Measurements from ENCODE around the gene CHMP4A. TPM values are rescaled to one million over a fixed set of nuclear protein-coding genes. Genes with fewer than 3 reads are reported as not detected.

The CHMP4A gene
- total and polyA plus RNA-seq, 3 experiments from 2014 or later, result 86.4 to 159 (median 87.6) TPM

GRCh38 chr14:24197056-24197450 lies 16.2 kb downstream of the CHMP4A start:
- Histone ChIP-seq H3K36me3 (ENCODE audit: insufficient read depth, low read length) (peaks cover 10% of the 10 kb centered on the region), H3K9me3 (ENCODE audit: low read length) (no peaks in the 10 kb centered on the region), H3K27ac (ENCODE audit: low read depth, low read length) (peak overlapping the region; percentile 100), H3K4me3 (ENCODE audit: low read length) (no peak overlapping the region), H3K4me1 (ENCODE audit: insufficient read depth, low read length) (peaks cover 32% of the 10 kb centered on the region), H3K27me3 (ENCODE audit: insufficient read depth, low read length, poor library complexity, severe bottlenecking) (no peaks in the 10 kb centered on the region)
- no peak for DNase-seq
- Mint-ChIP-seq H3K4me1 (peaks cover 40 to 73% (median 55%) of the 10 kb centered on the region in 3 donors), H3K9me3 (peaks cover 0 to 3% (median 0%) of the 10 kb centered on the region in 5 donors), H3K27me3 (peaks cover 0 to 1% of the 10 kb centered on the region in 2 donors), H3K36me3 (peaks cover 14 to 58% (median 15%) of the 10 kb centered on the region in 3 donors), H3K27ac (peak overlapping the region; percentile 86 to 99 (median 96)), H3K4me3 (peak overlapping the region; percentile 68 to 96 (median 92))
- POLR2A ChIA-PET, result interaction anchor here (3.2 kb wide), 1 partner anchor 16 kb away, joined by 43 read pairs; the partner anchor contains the start of gene CHMP4A
- CTCF ChIA-PET, result interaction anchor here (0.6 to 2.1 kb wide), 3 partner anchors 19 to 78 kb away, joined by 3 to 22 read pairs (median 3); partner anchors contain the start of genes IRF9 and MDP1

DNA sequence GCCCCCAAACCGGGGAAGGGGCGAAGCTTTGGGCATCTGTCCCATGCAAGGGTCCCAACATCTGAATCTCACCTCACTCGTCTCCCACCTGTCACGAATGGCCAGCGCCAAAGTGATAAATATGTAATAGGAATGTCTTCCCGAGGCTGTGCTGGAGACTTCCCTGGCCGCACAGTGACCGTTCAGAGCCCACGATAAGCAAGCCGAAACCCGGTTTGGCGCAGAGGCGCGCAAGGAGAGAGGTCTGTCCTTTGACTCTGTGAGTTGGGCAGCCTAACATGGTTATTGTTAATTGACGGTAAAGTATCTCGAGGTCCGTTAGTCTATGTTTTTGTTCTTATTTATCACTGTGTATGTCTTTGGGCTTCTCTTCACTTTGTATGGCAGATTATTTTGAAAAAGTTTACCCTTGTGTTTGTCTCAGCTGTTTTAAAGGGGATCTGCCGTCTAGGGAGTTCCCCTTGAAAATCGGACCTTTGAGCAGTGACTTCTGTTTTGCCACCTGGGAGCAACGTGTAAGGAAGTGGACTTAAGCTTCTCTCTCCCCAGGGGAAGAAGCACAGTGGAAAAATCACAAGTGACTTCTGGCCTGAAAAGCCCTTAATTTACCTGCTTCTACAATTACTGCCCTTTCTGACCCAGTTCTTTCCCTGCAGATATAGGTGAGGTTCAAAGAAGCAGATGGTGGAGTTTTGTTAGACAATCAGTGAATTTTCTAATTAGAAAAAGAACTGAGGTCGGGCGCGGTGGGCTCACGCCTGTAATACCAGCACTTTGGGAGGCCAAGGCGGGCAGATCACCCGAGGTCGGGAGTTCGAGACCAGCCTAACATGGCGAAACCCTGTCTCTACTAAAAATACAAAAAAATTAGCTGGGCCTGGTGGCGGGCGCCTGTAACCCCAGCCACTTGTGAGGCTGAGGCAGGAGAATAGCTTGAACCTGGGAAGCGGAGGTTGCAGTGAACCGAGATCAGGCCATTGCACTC lies 16.9 kb downstream of the CHMP4A start:
- Mint-ChIP-seq H3K4me3 (peak overlapping the region; percentile 83 to 96 (median 94)), H3K9me3 (peaks cover 0 to 3% (median 0%) of the 10 kb centered on the region in 5 donors), H3K36me3 (peaks cover 12 to 58% (median 13%) of the 10 kb centered on the region in 3 donors), H3K27ac (peak overlapping the region; percentile 96 to 100 (median 99)), H3K27me3 (peaks cover 0 to 1% of the 10 kb centered on the region in 2 donors), H3K4me1 (peaks cover 39 to 75% (median 58%) of the 10 kb centered on the region in 3 donors)
- Histone ChIP-seq H3K27me3 (ENCODE audit: insufficient read depth, low read length, poor library complexity, severe bottlenecking) (no peaks in the 10 kb centered on the region), H3K4me3 (ENCODE audit: low read length) (peak overlapping the region; percentile 91), H3K36me3 (ENCODE audit: insufficient read depth, low read length) (peaks cover 16% of the 10 kb centered on the region), H3K27ac (ENCODE audit: low read depth, low read length) (peak overlapping the region; percentile 100), H3K9me3 (ENCODE audit: low read length) (no peaks in the 10 kb centered on the region), H3K4me1 (ENCODE audit: insufficient read depth, low read length) (peaks cover 32% of the 10 kb centered on the region)
- CTCF ChIA-PET, result interaction anchor here (0.5 to 2.2 kb wide), 15 partner anchors 11 to 137 kb away, joined by 3 to 22 read pairs (median 5); partner anchors contain the start of genes CHMP4A, IRF9, MDP1 and PSME2
- POLR2A ChIA-PET, result interaction anchor here (0.5 to 3.2 kb wide), 13 partner anchors 11 to 515 kb away, joined by 3 to 43 read pairs (median 7); partner anchors contain the start of genes CHMP4A, DCAF11, EMC9 and IRF9
- DNase-seq, result no peak

DNA sequence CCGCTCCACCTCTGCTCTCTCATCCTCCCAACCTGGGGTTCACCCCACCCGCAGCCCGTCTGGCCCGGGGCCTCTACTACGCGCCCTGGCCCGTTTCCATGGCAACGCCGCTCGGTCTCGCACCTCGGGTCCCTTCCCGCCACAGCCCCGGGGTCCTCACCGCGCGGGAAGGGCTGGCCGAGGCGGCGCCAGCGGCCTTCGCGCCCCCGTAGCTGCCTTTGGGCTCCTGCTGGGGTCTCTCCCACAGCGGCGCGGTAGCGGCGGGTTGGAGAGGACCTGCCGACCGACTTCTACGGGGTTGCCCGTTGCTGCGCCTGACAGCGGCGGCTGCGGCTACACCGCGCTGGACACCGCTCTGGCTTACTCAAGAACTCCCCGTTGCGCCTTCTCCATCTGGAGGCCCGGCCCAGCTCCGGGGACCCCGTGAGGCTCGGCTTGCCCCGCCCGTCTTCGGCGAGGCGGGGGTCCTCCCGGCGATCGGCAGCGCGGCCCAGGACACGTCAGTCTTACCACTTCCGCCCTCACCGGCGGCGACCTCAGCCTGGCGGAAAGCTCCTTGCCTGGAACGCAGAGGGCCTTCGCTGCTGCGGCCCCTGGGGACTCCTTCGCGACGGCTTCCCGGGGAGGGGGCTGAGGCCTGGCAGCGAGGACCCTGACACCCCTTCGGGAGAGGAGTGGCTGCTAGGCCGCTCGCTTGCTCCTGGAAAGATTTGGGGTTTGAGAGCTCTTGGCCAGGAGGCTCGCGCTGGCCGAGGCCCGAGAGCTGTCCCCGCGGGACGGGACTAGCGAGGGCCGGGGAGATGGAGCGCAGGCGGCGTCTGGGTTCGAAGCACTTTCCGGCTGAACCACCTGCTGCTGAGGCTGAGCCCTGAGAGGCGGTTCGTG lies 17.9 kb downstream of the CHMP4A start, which contains the start of gene TM9SF1:
Gene TM9SF1, minus strand, starts transcription at position 256 of the 885 bp plus-strand sequence. CDS start 422 bp downstream, outside the sequence.
- peak; percentile 89 to 98 (median 91) for DNase-seq
- Mint-ChIP-seq H3K4me3 (peak within 1 kb of the TSS; percentile 83 to 96 (median 94)), H3K9me3 (peaks cover 0 to 3% (median 0%) of the 10 kb centered on the region in 5 donors), H3K27ac (peak within 1 kb of the TSS; percentile 96 to 100 (median 99)), H3K4me1 (peaks cover 37 to 76% (median 56%) of the 10 kb centered on the region in 3 donors), H3K27me3 (peaks cover 0 to 1% of the 10 kb centered on the region in 2 donors), H3K36me3 (peaks cover 9 to 61% (median 12%) of the 10 kb centered on the region in 3 donors)
- Histone ChIP-seq H3K4me1 (ENCODE audit: insufficient read depth, low read length) (peaks cover 32% of the 10 kb centered on the region), H3K27ac (ENCODE audit: low read depth, low read length) (peak within 1 kb of the TSS; percentile 100), H3K36me3 (ENCODE audit: insufficient read depth, low read length) (peaks cover 16% of the 10 kb centered on the region), H3K9me3 (ENCODE audit: low read length) (no peaks in the 10 kb centered on the region), H3K27me3 (ENCODE audit: insufficient read depth, low read length, poor library complexity, severe bottlenecking) (no peaks in the 10 kb centered on the region), H3K4me3 (ENCODE audit: low read length) (peak within 1 kb of the TSS; percentile 91)
- ChIA-PET POLR2A (interaction anchor here (0.5 to 3.2 kb wide), 14 partner anchors 10 to 516 kb away, joined by 3 to 43 read pairs (median 6); partner anchors contain the start of genes CHMP4A, DCAF11, EMC9 and IRF9), CTCF (interaction anchor here (0.5 to 2.2 kb wide), 17 partner anchors 10 to 138 kb away, joined by 3 to 22 read pairs (median 4); partner anchors contain the start of genes CHMP4A, CIDEB, IRF9 and MDP1)

GRCh38 chr14:24194873-24195185 lies 18.5 kb downstream of the CHMP4A start:
- Histone ChIP-seq H3K4me1 (ENCODE audit: insufficient read depth, low read length) (peaks cover 32% of the 10 kb centered on the region), H3K27ac (ENCODE audit: low read depth, low read length) (peak overlapping the region; percentile 100), H3K27me3 (ENCODE audit: insufficient read depth, low read length, poor library complexity, severe bottlenecking) (no peaks in the 10 kb centered on the region), H3K36me3 (ENCODE audit: insufficient read depth, low read length) (peaks cover 16% of the 10 kb centered on the region), H3K9me3 (ENCODE audit: low read length) (no peaks in the 10 kb centered on the region), H3K4me3 (ENCODE audit: low read length) (peak overlapping the region; percentile 91)
- peaks cover 9 to 63% (median 12%) of the 10 kb centered on the region in 3 donors for H3K36me3 Mint-ChIP-seq
- peak overlapping the region; percentile 83 to 96 (median 94) for H3K4me3 Mint-ChIP-seq
- H3K27me3 Mint-ChIP-seq, result peaks cover 0 to 1% of the 10 kb centered on the region in 2 donors
- POLR2A ChIA-PET, result interaction anchor here (0.6 to 3.2 kb wide), 8 partner anchors 18 to 80 kb away, joined by 3 to 43 read pairs (median 16); partner anchors contain the start of genes CHMP4A, DCAF11, IRF9 and MDP1
- DNase-seq, result no peak
- H3K27ac Mint-ChIP-seq, result peak overlapping the region; percentile 96 to 100 (median 99)
- peaks cover 0 to 3% (median 0%) of the 10 kb centered on the region in 5 donors for H3K9me3 Mint-ChIP-seq
- CTCF ChIA-PET, result interaction anchor here (1.0 to 2.2 kb wide), 11 partner anchors 10 to 139 kb away, joined by 3 to 22 read pairs (median 5); partner anchors contain the start of genes CHMP4A, CIDEB, IRF9 and MDP1
- peaks cover 37 to 74% (median 56%) of the 10 kb centered on the region in 3 donors for H3K4me1 Mint-ChIP-seq

DNA sequence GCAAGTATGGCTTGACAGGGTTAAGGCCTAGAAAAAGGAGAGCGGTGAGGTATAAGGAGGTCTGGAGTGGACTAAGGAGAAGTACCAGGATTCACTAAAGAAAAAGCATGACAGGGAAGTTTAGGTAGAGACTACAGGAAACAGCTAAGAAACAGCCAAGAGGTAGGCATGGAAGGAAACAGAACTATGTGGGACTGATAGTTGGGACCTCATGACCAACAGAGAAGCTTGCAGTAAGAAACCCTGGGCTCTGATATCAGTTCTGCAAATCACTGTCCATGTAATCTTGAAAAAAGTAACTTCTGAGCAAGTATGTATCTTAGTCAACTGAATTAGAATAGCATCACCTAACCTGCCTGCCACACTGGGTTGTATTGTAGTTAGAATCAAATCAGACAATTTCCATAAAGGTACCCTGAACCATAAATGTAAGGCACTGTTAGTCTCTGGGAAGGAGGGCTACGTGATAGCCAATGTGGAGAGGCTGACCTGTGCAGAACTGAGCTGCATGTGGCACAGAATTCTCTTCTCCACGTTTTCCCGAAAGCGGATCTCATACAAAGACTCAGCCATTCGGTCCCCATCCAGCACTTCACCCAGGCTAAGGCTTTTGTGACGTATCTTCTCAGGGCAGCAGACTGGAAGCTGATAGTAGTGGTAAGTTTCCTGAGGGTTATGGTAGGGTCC lies 19.0 kb downstream of the CHMP4A start:
- Histone ChIP-seq H3K36me3 (ENCODE audit: insufficient read depth, low read length) (peaks cover 16% of the 10 kb centered on the region), H3K4me1 (ENCODE audit: insufficient read depth, low read length) (peaks cover 35% of the 10 kb centered on the region), H3K27ac (ENCODE audit: low read depth, low read length) (peak overlapping the region; percentile 100), H3K27me3 (ENCODE audit: insufficient read depth, low read length, poor library complexity, severe bottlenecking) (no peaks in the 10 kb centered on the region), H3K4me3 (ENCODE audit: low read length) (peak overlapping the region; percentile 91), H3K9me3 (ENCODE audit: low read length) (no peaks in the 10 kb centered on the region)
- H3K4me1 Mint-ChIP-seq, result peaks cover 38 to 75% (median 56%) of the 10 kb centered on the region in 3 donors
- CTCF ChIA-PET, result interaction anchor here (1.2 to 2.2 kb wide), 7 partner anchors 19 to 139 kb away, joined by 3 to 7 read pairs (median 5); partner anchors contain the start of genes CHMP4A, CIDEB, MDP1 and PSME2
- POLR2A ChIA-PET, result interaction anchor here (1.8 to 3.2 kb wide), 5 partner anchors 19 to 58 kb away, joined by 9 to 43 read pairs (median 20); partner anchors contain the start of genes CHMP4A, IRF9, MDP1 and PSME1
- peak overlapping the region; percentile 83 to 96 (median 94) for H3K4me3 Mint-ChIP-seq
- H3K9me3 Mint-ChIP-seq, result peaks cover 0 to 3% (median 0%) of the 10 kb centered on the region in 5 donors
- DNase-seq, result no peak
- peak overlapping the region; percentile 96 to 100 (median 99) for H3K27ac Mint-ChIP-seq
- peaks cover 9 to 63% (median 12%) of the 10 kb centered on the region in 3 donors for H3K36me3 Mint-ChIP-seq
- H3K27me3 Mint-ChIP-seq, result peaks cover 0 to 1% of the 10 kb centered on the region in 2 donors

DNA sequence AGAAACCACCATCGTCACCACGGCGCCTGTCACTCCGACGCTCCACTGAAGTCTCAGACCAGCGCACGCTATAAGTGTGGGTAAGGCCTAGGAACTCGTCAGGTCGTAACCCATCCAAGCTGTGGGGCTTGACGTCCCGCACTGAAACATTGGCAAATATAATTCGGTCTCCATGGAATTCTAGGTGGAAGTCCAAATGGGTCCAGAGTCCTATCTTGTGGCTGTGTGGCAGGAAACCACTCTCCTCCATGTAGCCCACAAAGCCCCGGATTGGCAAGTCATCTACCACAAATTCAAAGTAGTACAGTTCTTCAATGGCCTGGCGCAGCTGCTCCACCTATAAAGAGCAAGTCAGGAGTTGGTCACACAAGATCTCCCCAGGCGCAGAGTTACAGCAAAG lies 20.4 kb downstream of the CHMP4A start:
- Histone ChIP-seq H3K27me3 (ENCODE audit: insufficient read depth, low read length, poor library complexity, severe bottlenecking) (no peaks in the 10 kb centered on the region), H3K4me3 (ENCODE audit: low read length) (no peak overlapping the region), H3K9me3 (ENCODE audit: low read length) (no peaks in the 10 kb centered on the region), H3K4me1 (ENCODE audit: insufficient read depth, low read length) (peaks cover 39% of the 10 kb centered on the region), H3K27ac (ENCODE audit: low read depth, low read length) (no peak overlapping the region), H3K36me3 (ENCODE audit: insufficient read depth, low read length) (peaks cover 16% of the 10 kb centered on the region)
- DNase-seq, result no peak
- H3K27me3 Mint-ChIP-seq, result peaks cover 0 to 1% of the 10 kb centered on the region in 2 donors
- H3K36me3 Mint-ChIP-seq, result peaks cover 0 to 58% (median 8%) of the 10 kb centered on the region in 3 donors
- peak overlapping the region in 4 of 7 donors; percentile 23 to 78 (median 50) for H3K4me3 Mint-ChIP-seq
- no peaks in the 10 kb centered on the region for H3K9me3 Mint-ChIP-seq
- peak overlapping the region; percentile 50 to 99 (median 86) for H3K27ac Mint-ChIP-seq
- peaks cover 40 to 77% (median 59%) of the 10 kb centered on the region in 3 donors for H3K4me1 Mint-ChIP-seq
- ChIA-PET CTCF (interaction anchor here (1.4 kb wide), 1 partner anchor 20 kb away, joined by 5 read pairs; the partner anchor contains the start of gene CHMP4A), POLR2A (no interaction called here)

Measured in CD8-positive, alpha-beta memory T cell (primary cell).